ENCODE data around the gene VRK1.
"Not testable (repeated sequence)": the region's sequence is repeated elsewhere in the genome, so short reads cannot be mapped to it uniquely, and the experiment has no call there.

VRK1 gene

DNA sequence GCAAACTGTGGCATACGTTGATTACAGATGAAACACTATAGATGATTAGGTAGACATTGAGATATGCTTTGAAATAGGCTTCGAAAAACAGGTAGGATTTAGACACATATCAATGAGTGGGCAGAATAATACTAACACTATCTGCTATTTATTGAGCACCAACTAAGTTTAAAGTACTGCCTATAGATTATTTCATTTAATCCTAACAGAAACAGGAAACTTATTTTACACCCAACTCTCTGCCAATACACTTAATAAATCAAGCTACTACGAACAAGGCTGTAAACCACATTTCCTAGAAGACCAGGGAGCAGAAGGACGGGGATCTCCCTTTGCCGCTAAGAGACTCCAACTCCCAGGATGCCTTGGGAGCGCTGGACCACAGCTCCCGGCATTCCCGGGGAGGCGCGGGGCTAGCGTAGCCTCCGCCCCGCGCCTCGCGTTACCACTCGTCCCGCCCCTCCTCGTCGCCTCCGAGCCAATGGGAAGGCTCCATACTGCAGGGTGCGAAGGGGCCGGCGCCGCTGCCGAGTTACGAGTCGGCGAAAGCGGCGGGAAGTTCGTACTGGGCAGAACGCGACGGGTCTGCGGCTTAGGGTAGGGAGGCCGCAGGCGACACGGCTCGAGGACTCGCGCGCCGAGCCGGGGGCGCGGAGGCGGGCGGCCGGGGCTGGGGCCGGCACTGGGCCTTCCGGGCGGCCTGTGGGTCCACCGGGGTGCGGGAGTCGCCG, at the start of gene VRK1:
Gene VRK1, plus strand, starts transcription at position 532 of the 731 bp plus-strand sequence. CDS start 36,090 bp downstream, outside the sequence.
- peak; percentile 97 for DNase-seq

DNA sequence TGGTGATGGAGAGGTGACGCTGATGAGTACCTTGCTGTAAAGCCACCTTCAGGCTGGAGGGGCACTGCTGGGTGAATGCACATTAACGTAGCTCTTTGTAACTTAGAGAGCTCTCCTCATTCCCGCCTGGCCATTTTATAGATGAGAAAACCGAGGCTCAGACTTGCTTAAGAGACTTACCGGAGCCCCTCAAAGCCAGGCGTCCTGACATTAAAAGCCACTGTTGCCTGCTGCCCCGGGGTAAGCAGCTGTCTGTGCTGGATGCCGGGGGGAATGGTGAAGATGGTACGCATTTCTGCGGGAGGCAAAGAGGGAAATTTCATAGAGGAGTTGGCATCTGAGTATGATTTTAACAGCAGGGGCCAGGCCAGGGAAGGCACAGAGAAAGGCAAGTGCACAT, 49.6 kb upstream of the VRK1 start:
- no peak for DNase-seq

- DNase-seq, result no peak
Observed at GRCh38 chr14:96748362-96748761, 48.8 kb upstream of the VRK1 start.

DNA sequence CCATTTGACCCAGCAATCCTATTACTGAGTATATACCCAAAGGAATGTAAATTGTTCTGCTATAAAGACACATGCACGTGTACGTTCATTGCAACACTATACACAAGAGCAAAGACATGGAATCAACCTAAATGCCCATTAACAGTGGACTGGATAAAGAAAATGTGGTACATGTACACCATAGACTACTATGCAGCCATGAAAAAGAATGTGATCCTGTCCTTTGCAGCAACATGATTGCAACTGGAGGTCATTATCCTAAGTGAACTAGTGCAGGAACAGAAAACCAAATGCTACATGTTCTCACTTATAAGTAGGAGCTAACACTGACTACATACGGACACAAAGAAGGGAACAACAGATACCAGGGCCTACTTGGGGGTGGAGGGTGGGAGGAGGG, 45.7 kb upstream of the VRK1 start:
- DNase-seq, result no peak

- DNase-seq, result no peak
Observed at GRCh38 chr14:96752125-96752524, 45.1 kb upstream of the VRK1 start.

GRCh38 chr14:96752594-96752993, 44.6 kb upstream of the VRK1 start:
- no peak for DNase-seq

- no peak for DNase-seq
Observed at GRCh38 chr14:96754162-96754844, 42.9 kb upstream of the VRK1 start.

DNA sequence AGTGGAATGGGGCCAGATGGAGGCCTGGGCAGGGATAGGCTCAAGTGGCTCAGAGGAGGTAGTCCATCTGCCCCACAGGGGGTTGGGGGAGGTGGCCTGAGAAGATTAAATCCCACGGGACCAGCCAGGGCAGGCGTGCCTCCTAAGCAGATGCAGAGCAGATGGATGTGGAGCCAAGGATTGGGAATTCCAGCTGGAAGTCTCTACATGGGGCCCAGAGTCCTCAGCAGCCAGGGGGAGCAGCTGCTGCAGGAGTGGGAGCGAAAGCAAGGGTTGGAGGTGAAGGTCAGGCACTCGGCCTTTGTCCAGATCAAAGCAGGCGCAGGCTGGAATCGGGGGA, 42.4 kb upstream of the VRK1 start:
- DNase-seq, result no peak

- no peak for DNase-seq
Observed at GRCh38 chr14:96756745-96757144, 40.4 kb upstream of the VRK1 start.

GRCh38 chr14:96757456-96757855, 39.7 kb upstream of the VRK1 start:
- DNase-seq, result no peak

- DNase-seq, result no peak
Observed at GRCh38 chr14:96761066-96761465, 36.1 kb upstream of the VRK1 start.

GRCh38 chr14:96762650-96763049, 34.5 kb upstream of the VRK1 start:
- peak; percentile 83 for DNase-seq

- DNase-seq, result no peak
Observed at GRCh38 chr14:96764012-96764411, 33.2 kb upstream of the VRK1 start.

DNA sequence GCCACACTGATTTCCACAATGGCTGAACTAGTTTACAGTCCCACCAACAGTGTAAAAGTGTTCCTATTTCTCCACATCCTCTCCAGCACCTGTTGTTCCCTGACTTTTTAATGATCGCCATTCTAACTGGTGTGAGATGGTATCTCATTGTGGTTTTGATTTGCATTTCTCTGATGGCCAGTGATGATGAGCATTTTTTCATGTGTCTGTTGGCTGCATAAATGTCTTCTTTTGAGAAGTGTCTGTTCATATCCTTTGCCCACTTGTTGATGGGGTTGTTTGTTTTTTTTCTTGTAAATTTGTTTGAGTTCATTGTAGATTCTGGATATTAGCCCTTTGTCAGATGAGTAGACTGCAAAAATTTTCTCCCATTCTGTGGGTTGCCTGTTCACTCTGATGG, 32.0 kb upstream of the VRK1 start:
- DNase-seq, result not testable (repeated sequence)

DNA sequence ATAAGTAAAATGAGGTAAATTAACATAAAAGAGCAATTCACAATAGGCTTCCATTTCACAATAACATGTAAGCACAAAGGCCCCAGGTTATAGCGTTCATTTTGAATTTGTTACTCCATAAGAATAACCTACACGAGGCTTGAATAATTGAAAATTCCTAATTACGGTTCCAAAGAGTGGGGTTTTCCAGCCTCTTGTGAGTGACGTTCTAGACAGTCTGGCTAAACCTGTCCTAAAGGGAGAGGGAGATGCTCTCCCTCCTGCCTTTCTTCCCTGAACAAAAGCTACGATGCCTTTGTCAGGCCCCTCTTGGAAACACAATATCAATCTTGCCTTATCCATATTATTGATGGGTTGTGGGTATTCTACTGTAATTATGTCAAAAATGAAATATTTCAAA, 24.3 kb upstream of the VRK1 start:
- DNase-seq, result no peak

DNA sequence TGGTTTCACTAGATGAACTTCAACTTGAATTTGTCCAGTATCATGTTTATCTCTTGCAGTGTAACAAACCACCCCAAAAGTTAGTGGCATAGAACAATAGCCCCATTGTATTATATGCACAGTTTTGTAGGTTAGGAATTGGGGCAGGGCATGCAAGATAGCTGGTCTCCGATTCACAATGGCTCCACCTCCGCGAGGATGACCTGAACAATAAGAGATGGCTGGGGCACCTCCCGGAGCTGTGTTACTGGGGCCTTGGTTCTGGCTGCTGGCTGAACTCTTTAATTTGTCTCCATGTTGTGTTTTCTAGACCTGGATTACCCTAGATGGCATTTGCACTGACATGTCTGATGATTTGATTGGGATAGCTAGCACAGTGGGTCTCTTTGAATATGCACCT, 20.4 kb upstream of the VRK1 start:
- DNase-seq, result no peak

DNA sequence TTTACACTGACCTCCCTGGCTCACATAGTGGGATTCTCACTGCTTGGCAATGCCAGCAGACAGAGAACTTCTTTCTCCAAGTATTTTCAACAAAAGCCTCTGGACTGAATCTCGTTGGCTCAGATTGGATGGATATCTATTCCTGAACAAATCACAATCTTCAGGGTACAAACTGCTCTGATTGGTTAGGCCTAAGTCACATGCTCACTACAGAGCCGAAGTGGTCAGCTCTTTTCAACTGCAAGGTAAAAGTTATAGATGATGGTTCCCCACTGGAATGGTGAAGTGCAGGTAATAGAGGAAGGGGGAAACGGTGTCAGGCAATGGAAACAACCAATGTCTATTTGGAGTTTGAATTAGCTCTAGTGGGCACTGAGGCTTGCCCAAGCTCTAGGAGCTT, 16.7 kb upstream of the VRK1 start:
- no peak for DNase-seq

DNA sequence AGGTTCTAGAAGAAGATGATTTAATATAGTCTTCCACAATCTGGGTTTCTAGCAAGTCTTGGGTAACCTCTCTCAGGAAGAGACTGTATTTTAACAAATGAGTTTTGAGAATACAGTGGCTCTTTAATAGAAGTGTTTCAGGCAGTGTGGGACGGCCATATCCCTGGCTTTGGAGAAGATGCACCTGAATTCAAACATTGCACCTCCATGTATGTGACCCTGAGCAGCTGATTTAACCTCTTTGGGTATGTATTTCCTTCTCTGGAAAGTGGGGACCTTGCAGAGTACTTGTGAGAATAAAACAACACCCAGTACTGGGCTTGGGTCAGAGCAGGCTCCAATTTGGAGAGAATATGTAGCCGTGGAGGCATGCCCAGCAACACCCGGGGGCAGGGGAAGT, 15.8 kb upstream of the VRK1 start:
- DNase-seq, result no peak

- DNase-seq, result no peak
Observed at GRCh38 chr14:96782436-96782835, 14.7 kb upstream of the VRK1 start.

DNA sequence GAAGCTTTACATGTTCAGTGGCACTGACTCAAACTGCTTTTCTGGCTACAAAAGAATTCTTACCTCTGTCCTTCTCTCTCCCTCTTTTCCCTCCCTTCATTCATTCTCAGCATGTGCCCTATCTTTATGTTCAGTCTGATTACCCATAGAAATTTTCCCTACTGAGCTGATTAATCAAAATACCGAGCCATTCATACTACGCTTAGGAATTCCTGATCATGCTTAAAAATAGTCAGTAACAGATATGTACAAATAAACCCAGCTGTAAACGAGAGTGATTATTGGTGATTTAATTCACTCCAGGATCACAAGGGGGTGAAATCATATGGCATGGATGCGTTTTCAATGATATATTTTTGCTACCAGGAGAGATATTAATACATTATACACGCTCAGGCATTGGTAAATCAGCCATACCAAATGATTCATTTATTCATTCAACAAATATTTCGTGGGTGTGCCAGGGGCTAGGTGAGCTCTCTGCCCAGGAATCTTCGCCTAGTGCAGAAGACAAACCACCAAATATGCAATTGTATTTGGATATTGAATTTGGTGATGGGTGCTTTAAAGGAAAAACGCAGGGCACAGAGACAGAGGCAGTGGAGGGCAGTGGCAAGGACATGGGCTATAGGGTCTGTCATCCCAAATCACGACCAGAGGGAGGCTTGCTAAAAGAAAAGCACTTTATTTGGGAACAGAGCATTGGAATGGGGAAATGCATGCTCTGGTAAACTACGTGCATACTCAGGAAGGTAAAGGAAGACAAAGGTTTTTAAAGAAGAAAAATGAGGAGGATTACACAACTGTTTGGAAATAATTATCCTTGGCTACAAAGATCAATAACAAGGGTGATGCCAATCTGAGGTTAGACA, 13.9 kb upstream of the VRK1 start:
- DNase-seq, result no peak

DNA sequence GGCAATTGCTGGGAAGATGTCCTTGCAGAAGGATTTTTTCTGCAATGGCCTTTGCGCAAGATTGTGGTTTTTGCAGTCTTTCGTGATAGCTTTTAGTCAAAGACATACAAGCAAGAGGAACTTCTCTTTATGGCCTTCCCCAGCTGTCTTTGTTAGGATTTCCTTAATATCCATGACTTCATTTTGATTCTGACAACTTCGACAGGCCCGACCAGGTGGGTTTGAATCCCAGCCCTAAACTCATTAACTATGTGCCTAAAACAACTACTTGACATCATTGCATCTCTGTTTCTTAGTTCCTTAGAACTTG, 13.3 kb upstream of the VRK1 start:
- no peak for DNase-seq

GRCh38 chr14:96790186-96790585, 7.0 kb upstream of the VRK1 start:
- no peak for DNase-seq

DNA sequence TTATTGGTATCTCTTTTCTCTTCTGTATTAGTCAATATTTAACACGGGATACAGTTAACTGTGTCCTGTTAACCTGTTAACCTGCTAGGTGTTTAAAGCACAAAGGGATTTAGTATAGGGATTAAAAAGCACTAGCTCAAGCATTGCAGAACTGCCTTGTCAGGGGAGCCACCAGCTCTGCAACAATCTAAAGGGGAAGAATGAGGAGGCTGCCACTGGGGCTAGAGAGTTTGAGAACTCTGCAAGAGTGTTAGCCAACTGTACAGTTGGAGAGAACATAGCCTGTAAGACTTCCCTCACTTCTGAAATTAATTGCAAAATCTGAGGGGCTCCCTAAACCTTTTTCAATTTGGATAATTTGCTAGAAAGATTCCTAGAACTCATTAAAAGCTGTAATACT, 6.5 kb upstream of the VRK1 start:
- no peak for DNase-seq

DNA sequence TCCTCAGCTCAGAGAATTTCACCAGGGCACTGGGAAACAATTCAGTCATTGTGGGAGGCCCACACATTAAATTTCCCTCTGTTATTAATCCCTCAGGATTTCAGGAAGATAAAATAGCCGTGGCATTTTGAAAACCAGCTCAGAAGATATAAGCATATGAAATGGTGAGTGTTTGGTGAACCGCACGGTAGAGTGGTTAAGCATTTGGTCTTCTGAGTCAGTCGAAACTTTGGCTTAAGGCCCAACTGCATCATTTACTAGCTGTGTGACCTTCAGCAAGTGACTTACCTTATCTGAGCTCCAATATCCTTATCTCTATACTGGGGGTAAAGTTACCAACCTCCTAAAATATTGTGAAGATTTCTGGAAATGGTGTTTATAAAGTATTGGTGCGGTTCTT, 5.2 kb upstream of the VRK1 start:
- DNase-seq, result no peak

Measured in DMS53 (cell line).